ENCODE data around the gene STK24. TPM values are rescaled to one million over a fixed set of nuclear protein-coding genes. Genes with fewer than 3 reads are reported as not detected.

The STK24 gene
- total and polyA plus RNA-seq, 5 donors = 44.9 to 66.9 (median 62.2) TPM

DNA sequence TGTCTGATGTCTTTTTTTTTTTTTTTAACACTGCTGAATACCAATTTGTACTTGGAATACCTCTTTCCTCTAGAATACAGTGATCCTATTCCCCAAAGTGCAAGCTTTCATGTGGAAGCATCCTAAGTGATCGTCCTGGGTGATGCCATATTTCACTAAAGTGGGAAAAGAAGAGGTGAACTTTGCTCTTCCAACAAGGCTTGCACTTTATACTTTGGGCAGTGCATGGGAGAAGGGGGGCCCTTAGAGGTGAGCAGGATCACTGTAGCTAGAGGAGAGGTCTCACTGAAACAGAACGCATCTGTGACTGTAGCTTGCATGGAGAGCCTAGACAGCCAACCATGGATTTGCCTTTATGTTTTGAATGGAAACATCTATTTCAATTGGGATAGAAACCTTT is 173.8 kb downstream of the STK24 start:
- no peaks in the 10 kb centered on the region for H3K27me3 ChIP-seq (ENCODE audit: control insufficient read depth, insufficient read depth)
- no peak overlapping the region for H3K4me3 ChIP-seq (ENCODE audit: low read length)
- no peak for DNase-seq
- ATAC-seq = no peak
- H3K4me1 ChIP-seq (ENCODE audit: control insufficient read depth, insufficient read depth, low read length) = no peaks in the 10 kb centered on the region
- H3K9me3 ChIP-seq (ENCODE audit: control insufficient read depth, low read length) = no peaks in the 10 kb centered on the region
- 94% methylated on average over 2 of the region's 2 CpGs for WGBS
- intact Hi-C loops (cut with DNase I) = no loop called here
- no peak overlapping the region for H3K27ac ChIP-seq (ENCODE audit: low read length)

DNA sequence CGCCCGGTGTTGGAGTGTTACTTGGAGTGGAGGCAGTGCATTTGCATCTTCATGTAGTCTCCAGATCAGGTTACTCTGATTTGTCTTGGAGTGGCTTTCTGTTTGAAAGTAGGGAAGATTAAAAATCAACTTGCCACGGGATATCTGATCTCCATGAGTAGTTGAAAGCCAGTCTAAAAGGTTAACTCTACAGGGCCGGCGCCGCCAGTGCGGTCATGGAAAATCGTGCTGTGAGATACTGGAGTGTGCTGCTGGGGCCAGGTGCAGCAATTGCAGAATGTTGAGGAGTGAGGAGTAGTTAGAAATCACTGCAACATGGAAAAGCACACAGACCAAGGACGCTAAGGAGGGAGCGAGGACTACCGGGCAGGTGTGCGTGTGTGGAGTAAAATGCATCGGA is 175.0 kb downstream of the STK24 start:
- WGBS = 88% methylated on average over 13 of the region's 13 CpGs
- ATAC-seq = no peak
- no peak overlapping the region for H3K27ac ChIP-seq (ENCODE audit: low read length)
- no peak for DNase-seq
- H3K27me3 ChIP-seq (ENCODE audit: control insufficient read depth, insufficient read depth) = no peaks in the 10 kb centered on the region
- intact Hi-C loops (cut with DNase I) = no loop called here
- H3K9me3 ChIP-seq (ENCODE audit: control insufficient read depth, low read length) = no peaks in the 10 kb centered on the region
- H3K4me1 ChIP-seq (ENCODE audit: control insufficient read depth, insufficient read depth, low read length) = no peaks in the 10 kb centered on the region
- H3K4me3 ChIP-seq (ENCODE audit: low read length) = no peak overlapping the region

DNA sequence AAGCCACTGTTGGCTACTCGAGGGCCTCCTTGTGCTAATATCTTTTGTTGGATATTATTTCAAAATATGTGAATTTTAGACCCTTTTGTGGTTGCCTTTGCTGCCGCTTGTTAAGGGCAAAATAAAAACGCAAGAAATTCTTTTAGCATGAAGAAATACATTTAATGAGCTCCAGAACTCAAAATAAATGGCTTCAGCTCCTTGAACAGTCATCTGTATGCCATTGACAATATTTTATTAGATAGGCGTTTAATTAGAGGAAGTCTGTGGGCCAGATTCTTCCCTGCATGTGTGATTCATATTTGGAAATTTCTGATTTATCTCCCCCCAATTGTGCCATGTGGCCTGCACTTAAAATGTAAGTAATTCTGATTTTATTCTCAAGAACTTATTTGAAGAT is 177.2 kb downstream of the STK24 start:
- intact Hi-C loops (cut with DNase I) = loop anchor here in 1 of 4 donors (10.0 kb wide), 1 partner anchor 255 kb away; the partner anchor contains the start of gene FARP1
- H3K4me3 ChIP-seq (ENCODE audit: low read length) = no peak overlapping the region
- H3K4me1 ChIP-seq (ENCODE audit: control insufficient read depth, insufficient read depth, low read length) = no peaks in the 10 kb centered on the region
- DNase-seq (no peak), ATAC-seq (no peak)
- no peak overlapping the region for H3K27ac ChIP-seq (ENCODE audit: low read length)
- WGBS = 80% methylated on average over 4 of the region's 4 CpGs
- no peaks in the 10 kb centered on the region for H3K27me3 ChIP-seq (ENCODE audit: control insufficient read depth, insufficient read depth)
- no peaks in the 10 kb centered on the region for H3K9me3 ChIP-seq (ENCODE audit: control insufficient read depth, low read length)

DNA sequence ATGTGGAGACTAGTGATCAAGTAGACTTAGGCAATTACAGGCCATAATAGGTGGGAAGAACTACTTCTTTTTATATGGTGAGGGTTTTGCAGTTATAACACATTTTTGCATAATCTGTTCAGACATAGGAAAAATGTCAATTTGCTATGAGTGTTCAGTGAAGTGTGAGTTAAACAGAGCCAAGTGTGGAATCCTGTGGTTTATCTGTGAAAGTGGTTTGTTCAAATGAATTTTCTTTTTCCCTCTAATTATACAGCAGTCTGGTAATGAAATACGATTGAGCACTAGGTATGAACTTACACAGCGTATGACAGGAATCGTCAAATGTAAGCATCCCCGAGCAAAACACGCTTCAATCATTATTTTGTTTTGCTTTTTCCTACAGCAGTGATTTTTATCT is 178.3 kb downstream of the STK24 start:
- intact Hi-C loops (cut with DNase I) = loop anchor here in 1 of 4 donors (10.0 kb wide), 1 partner anchor 254 kb away; the partner anchor contains the start of gene FARP1
- DNase-seq (no peak), ATAC-seq (no peak)
- H3K4me1 ChIP-seq (ENCODE audit: control insufficient read depth, insufficient read depth, low read length) = no peaks in the 10 kb centered on the region
- no peak overlapping the region for H3K4me3 ChIP-seq (ENCODE audit: low read length)
- no peaks in the 10 kb centered on the region for H3K9me3 ChIP-seq (ENCODE audit: control insufficient read depth, low read length)
- no peak overlapping the region for H3K27ac ChIP-seq (ENCODE audit: low read length)
- WGBS = 88% methylated on average over 5 of the region's 5 CpGs
- H3K27me3 ChIP-seq (ENCODE audit: control insufficient read depth, insufficient read depth) = no peaks in the 10 kb centered on the region

DNA sequence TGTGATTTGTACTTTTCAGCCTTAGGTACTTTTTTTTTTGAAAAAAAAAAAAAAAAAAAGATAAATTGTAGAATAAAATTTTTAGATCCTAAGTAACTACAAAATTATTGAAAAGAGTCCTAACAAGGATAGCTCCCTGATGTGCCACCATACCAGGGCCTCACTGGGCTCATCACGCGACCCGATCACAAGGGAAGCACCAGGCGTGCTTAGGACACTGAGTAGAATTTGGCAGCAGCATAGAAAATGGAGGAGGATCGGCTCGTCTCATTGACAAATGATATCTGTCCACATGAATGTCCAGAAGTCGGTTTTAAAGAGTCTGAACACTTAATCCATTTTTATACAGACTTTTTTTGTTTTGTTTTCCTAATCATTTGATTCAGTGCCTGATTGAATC is 179.0 kb downstream of the STK24 start:
- no peak overlapping the region for H3K27ac ChIP-seq (ENCODE audit: low read length)
- no peaks in the 10 kb centered on the region for H3K4me1 ChIP-seq (ENCODE audit: control insufficient read depth, insufficient read depth, low read length)
- no peak overlapping the region for H3K4me3 ChIP-seq (ENCODE audit: low read length)
- H3K9me3 ChIP-seq (ENCODE audit: control insufficient read depth, low read length) = no peaks in the 10 kb centered on the region
- intact Hi-C loops (cut with DNase I) = loop anchor here in 1 of 4 donors (10.0 kb wide), 1 partner anchor 253 kb away; the partner anchor contains the start of gene FARP1
- WGBS = 91% methylated on average over 7 of the region's 7 CpGs
- H3K27me3 ChIP-seq (ENCODE audit: control insufficient read depth, insufficient read depth) = no peaks in the 10 kb centered on the region
- DNase-seq (no peak), ATAC-seq (no peak)

DNA sequence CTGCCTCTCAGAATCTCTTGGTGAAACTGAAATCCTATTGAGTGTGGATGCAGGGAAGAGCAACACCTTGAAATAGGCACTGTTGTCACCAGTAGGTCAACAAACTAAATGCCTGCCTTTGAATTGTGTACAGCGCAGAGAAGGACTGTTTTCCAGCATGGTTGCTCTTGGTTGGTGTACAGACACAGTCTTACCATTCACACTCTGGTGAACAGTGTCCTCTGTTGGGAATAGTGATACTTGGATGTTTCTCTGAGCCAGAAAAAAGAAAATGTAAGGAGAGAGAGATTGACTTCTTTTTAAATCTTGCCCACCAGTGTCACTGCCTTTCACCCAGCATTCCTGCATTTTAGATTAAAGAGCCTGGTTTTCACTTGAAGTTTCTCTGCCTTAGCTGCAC is 179.7 kb downstream of the STK24 start:
- H3K27ac ChIP-seq (ENCODE audit: low read length) = no peak overlapping the region
- DNase-seq = no peak
- intact Hi-C loops (cut with DNase I) = loop anchor here in 1 of 4 donors (10.0 kb wide), 1 partner anchor 252 kb away; the partner anchor contains the start of gene FARP1
- H3K4me3 ChIP-seq (ENCODE audit: low read length) = no peak overlapping the region
- H3K4me1 ChIP-seq (ENCODE audit: control insufficient read depth, insufficient read depth, low read length) = no peaks in the 10 kb centered on the region
- no peaks in the 10 kb centered on the region for H3K9me3 ChIP-seq (ENCODE audit: control insufficient read depth, low read length)
- 87% methylated on average over 1 of the region's 1 CpG for WGBS
- peak in 1 of 2 donors; percentile 60 for ATAC-seq
- H3K27me3 ChIP-seq (ENCODE audit: control insufficient read depth, insufficient read depth) = no peaks in the 10 kb centered on the region

DNA sequence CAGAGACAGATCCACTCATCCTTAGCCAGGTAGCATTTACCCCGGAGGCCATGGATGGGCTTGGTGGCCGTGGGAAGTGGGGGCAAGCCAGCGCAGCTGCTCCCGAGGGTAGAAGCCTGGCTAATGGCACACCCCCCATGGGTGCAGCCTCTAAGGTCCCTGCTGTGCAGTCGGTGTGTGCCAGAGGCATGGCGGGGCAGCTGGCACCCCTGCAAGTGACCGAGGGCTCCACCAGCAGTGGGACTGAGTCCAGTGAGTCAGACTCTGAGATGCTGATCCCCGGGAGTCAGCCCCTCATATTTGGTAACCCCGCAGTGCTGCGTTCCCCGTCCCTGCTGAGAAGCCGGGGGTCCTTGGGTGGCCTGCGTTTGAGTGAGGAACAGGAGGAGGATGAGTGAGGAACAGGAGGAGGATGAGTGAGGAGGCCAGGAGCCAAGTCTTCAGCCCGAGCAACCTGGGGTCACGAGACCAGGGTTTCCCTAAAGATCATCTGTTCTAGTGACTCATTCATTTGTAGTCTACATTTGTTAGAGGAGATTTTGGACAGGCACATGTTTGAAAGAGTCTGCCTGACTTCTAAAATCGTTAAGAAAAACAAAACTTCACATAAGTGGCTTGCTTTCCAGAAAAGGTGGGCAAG is 180.7 kb downstream of the STK24 start:
- 90% methylated on average over 16 of the region's 16 CpGs for WGBS
- H3K4me3 ChIP-seq (ENCODE audit: low read length) = no peak overlapping the region
- H3K4me1 ChIP-seq (ENCODE audit: control insufficient read depth, insufficient read depth, low read length) = no peaks in the 10 kb centered on the region
- H3K27ac ChIP-seq (ENCODE audit: low read length) = no peak overlapping the region
- H3K9me3 ChIP-seq (ENCODE audit: control insufficient read depth, low read length) = no peaks in the 10 kb centered on the region
- DNase-seq (peak in 1 of 3 donors; percentile 28), ATAC-seq (no peak)
- no peaks in the 10 kb centered on the region for H3K27me3 ChIP-seq (ENCODE audit: control insufficient read depth, insufficient read depth)
- intact Hi-C loops (cut with DNase I) = loop anchor here in 1 of 4 donors (10.0 kb wide), 1 partner anchor 251 kb away; the partner anchor contains the start of gene FARP1

Other genes starting within 250 kb of the STK24 start
- gene SLC15A1, start 175.6 kb upstream of the STK24 start, total RNA-seq = under 1 TPM in 1 of 4 donors, not detected in 3; 0.11 TPM
- gene SLC15A1, start 175.6 kb upstream of the STK24 start, polyA plus RNA-seq = not detected